ENCODE measurements around the gene AVPR2.

Gene AVPR2

DNA sequence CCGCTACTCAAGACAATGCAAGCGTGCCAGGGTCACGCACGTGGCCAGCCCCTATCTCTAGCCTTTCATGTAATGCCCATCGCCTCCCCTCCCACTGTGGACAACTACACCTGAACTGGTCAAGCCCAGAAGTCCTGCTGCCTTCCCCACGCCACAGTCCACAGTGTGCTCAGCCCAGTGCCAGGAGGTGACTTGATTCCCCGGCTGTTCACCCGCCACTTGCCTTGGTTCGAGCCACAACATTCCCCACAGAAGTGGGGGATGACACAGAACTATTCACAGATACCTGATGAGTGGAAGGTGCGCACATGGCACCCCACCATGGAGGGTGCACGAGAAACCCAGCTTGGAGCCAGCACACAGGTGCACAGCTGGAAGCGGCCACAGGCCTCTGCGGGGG, 14.8 kb downstream of the AVPR2 start:
- ATAC-seq, result no peak
- TF ChIP-seq ZNF565 (CRISPR knock-in tag; conservative IDR thresholded peaks at IDR 0.05; ENCODE audit: low read depth) (no peak), TCF4 (CRISPR knock-in tag; IDR thresholded peaks at IDR 0.05; ENCODE audit: borderline replicate concordance) (no peak), PPARA (CRISPR knock-in tag; IDR thresholded peaks at IDR 0.05; ENCODE audit: borderline replicate concordance) (no peak)

DNA sequence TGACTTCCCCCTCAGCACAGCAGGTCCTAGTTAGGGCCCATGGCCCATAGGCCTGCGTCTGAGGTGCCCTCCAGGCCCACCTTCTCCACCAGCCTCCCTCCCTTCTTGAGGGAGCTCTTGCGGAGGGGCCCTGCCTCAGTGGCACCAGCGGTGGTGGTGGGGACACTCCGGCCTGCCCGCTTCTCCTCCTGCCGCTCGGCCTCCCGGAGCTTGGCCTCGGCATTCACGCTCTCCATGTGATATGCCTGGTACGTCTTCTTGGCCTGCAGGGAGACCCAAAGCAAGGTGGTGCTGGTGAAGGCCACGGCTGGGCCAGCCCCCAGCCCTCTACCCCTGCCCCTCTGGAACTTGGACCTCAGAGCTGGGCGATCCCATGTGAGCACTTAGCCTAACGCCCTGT, 16.1 kb downstream of the AVPR2 start:
- TF ChIP-seq ARNTL (CRISPR knock-in tag; IDR thresholded peaks at IDR 0.05; ENCODE audit: borderline replicate concordance, low read depth) (no peak), TCF4 (CRISPR knock-in tag; IDR thresholded peaks at IDR 0.05; ENCODE audit: borderline replicate concordance) (no peak), ZFP3 (CRISPR knock-in tag; IDR thresholded peaks at IDR 0.05) (no peak), GLIS3 (CRISPR knock-in tag; IDR thresholded peaks at IDR 0.05) (no peak), ZC3H10 (CRISPR knock-in tag; IDR thresholded peaks at IDR 0.05) (no peak), RARB (CRISPR knock-in tag; IDR thresholded peaks at IDR 0.05) (no peak), CSDC2 (CRISPR knock-in tag; IDR thresholded peaks at IDR 0.05) (no peak), ZNF70 (CRISPR knock-in tag; IDR thresholded peaks at IDR 0.05) (no peak), ESRRG (CRISPR knock-in tag; IDR thresholded peaks at IDR 0.05) (no peak), ZNF565 (CRISPR knock-in tag; conservative IDR thresholded peaks at IDR 0.05; ENCODE audit: low read depth) (no peak)
- TF ChIP-seq, protein P1, sequence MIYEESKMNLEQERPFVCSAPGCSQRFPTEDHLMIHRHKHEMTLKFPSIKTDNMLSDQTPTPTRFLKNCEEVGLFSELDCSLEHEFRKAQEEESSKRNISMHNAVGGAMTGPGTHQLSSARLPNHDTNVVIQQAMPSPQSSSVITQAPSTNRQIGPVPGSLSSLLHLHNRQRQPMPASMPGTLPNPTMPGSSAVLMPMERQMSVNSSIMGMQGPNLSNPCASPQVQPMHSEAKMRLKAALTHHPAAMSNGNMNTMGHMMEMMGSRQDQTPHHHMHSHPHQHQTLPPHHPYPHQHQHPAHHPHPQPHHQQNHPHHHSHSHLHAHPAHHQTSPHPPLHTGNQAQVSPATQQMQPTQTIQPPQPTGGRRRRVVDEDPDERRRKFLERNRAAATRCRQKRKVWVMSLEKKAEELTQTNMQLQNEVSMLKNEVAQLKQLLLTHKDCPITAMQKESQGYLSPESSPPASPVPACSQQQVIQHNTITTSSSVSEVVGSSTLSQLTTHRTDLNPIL (CRISPR knock-in tag; IDR thresholded peaks at IDR 0.05; ENCODE audit: low read depth), result no peak
- TF ChIP-seq, protein P2, sequence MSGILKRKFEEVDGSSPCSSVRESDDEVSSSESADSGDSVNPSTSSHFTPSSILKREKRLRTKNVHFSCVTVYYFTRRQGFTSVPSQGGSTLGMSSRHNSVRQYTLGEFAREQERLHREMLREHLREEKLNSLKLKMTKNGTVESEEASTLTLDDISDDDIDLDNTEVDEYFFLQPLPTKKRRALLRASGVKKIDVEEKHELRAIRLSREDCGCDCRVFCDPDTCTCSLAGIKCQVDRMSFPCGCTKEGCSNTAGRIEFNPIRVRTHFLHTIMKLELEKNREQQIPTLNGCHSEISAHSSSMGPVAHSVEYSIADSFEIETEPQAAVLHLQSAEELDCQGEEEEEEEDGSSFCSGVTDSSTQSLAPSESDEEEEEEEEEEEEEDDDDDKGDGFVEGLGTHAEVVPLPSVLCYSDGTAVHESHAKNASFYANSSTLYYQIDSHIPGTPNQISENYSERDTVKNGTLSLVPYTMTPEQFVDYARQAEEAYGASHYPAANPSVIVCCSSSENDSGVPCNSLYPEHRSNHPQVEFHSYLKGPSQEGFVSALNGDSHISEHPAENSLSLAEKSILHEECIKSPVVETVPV (CRISPR knock-in tag; IDR thresholded peaks at IDR 0.05), result no peak
- TF ChIP-seq, protein P3, sequence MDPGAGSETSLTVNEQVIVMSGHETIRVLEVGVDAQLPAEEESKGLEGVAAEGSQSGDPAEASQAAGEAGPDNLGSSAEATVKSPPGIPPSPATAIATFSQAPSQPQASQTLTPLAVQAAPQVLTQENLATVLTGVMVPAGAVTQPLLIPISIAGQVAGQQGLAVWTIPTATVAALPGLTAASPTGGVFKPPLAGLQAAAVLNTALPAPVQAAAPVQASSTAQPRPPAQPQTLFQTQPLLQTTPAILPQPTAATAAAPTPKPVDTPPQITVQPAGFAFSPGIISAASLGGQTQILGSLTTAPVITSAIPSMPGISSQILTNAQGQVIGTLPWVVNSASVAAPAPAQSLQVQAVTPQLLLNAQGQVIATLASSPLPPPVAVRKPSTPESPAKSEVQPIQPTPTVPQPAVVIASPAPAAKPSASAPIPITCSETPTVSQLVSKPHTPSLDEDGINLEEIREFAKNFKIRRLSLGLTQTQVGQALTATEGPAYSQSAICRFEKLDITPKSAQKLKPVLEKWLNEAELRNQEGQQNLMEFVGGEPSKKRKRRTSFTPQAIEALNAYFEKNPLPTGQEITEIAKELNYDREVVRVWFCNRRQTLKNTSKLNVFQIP (CRISPR knock-in tag; IDR thresholded peaks at IDR 0.05; ENCODE audit: borderline replicate concordance, low read depth), result no peak
- TF ChIP-seq, protein P4, sequence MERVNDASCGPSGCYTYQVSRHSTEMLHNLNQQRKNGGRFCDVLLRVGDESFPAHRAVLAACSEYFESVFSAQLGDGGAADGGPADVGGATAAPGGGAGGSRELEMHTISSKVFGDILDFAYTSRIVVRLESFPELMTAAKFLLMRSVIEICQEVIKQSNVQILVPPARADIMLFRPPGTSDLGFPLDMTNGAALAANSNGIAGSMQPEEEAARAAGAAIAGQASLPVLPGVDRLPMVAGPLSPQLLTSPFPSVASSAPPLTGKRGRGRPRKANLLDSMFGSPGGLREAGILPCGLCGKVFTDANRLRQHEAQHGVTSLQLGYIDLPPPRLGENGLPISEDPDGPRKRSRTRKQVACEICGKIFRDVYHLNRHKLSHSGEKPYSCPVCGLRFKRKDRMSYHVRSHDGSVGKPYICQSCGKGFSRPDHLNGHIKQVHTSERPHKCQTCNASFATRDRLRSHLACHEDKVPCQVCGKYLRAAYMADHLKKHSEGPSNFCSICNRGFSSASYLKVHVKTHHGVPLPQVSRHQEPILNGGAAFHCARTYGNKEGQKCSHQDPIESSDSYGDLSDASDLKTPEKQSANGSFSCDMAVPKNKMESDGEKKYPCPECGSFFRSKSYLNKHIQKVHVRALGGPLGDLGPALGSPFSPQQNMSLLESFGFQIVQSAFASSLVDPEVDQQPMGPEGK (CRISPR knock-in tag; IDR thresholded peaks at IDR 0.05; ENCODE audit: borderline replicate concordance), result no peak
- TF ChIP-seq, protein P5, sequence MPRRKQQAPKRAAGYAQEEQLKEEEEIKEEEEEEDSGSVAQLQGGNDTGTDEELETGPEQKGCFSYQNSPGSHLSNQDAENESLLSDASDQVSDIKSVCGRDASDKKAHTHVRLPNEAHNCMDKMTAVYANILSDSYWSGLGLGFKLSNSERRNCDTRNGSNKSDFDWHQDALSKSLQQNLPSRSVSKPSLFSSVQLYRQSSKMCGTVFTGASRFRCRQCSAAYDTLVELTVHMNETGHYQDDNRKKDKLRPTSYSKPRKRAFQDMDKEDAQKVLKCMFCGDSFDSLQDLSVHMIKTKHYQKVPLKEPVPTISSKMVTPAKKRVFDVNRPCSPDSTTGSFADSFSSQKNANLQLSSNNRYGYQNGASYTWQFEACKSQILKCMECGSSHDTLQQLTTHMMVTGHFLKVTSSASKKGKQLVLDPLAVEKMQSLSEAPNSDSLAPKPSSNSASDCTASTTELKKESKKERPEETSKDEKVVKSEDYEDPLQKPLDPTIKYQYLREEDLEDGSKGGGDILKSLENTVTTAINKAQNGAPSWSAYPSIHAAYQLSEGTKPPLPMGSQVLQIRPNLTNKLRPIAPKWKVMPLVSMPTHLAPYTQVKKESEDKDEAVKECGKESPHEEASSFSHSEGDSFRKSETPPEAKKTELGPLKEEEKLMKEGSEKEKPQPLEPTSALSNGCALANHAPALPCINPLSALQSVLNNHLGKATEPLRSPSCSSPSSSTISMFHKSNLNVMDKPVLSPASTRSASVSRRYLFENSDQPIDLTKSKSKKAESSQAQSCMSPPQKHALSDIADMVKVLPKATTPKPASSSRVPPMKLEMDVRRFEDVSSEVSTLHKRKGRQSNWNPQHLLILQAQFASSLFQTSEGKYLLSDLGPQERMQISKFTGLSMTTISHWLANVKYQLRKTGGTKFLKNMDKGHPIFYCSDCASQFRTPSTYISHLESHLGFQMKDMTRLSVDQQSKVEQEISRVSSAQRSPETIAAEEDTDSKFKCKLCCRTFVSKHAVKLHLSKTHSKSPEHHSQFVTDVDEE (CRISPR knock-in tag; IDR thresholded peaks at IDR 0.05), result no peak
- no peak for ATAC-seq

DNA sequence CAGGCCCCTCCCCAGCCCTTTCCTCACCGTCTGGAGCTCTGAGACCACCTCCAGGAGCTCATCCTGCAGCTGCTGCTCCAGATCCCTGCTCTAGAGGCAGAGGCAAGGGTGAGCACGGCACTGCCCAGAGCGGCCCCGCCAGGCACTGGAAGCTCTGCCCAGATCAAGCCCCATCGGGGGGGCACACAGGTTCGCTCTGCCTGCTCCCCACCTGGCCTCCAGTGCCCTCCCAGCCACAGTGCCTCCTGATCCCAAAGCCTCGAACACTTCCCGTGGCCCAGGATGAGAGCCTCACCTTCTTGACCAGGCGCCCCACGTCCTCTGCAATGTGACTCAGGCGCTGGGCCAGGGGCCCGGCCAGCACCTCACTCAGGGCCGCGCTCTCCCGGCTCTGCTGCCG, 16.6 kb downstream of the AVPR2 start:
- ATAC-seq, result no peak; the same call in 2 of the 3 replicates

More for the DNA sequence above, 16.6 kb downstream of the AVPR2 start:
- TF ChIP-seq, protein P5 (CRISPR knock-in tag; IDR thresholded peaks at IDR 0.05), result no peak
